ENCODE measurements around the gene TAC4. TPM values are rescaled to one million over a fixed set of nuclear protein-coding genes. Genes with fewer than 3 reads are reported as not detected.

The TAC4 gene
- total and polyA plus RNA-seq, 2 of the 13 experiments (the other 11 are each of a cell fraction or from before 2014, with no cell fraction given): not detected

DNA sequence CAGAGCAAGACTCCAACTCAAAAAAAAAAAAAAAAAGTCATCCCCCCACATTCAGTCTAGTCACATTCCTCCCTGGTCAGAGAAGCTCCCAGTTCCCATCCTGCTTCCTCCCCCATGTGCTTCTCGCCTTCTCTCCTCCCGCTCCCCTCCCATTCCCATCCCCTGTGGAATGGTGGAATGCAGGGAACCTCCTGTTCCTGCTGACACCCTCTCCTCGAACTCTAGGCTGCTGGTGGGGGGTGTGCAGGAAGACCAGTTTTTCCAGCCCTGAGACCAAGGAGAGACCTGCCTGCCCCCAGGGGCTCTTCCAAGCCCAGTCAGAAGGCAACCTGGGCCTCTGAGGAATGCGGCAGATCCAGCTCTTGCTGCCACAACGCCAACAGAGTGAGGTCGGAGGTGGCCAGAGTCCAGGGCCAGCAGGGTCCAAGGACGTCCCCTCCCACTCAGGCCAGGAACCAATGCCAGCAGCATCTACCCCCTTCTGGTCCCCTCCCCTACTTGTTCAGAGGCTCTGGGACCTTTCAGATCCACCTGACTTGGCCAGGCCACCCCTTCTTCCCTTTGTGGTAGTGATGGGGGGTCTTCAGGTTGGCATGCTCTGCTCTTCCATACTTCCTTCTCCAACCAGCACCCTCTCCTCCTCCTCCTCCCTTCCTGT is 39.3 kb upstream of the TAC4 start (continued):
- TF ChIP-seq, protein P1, sequence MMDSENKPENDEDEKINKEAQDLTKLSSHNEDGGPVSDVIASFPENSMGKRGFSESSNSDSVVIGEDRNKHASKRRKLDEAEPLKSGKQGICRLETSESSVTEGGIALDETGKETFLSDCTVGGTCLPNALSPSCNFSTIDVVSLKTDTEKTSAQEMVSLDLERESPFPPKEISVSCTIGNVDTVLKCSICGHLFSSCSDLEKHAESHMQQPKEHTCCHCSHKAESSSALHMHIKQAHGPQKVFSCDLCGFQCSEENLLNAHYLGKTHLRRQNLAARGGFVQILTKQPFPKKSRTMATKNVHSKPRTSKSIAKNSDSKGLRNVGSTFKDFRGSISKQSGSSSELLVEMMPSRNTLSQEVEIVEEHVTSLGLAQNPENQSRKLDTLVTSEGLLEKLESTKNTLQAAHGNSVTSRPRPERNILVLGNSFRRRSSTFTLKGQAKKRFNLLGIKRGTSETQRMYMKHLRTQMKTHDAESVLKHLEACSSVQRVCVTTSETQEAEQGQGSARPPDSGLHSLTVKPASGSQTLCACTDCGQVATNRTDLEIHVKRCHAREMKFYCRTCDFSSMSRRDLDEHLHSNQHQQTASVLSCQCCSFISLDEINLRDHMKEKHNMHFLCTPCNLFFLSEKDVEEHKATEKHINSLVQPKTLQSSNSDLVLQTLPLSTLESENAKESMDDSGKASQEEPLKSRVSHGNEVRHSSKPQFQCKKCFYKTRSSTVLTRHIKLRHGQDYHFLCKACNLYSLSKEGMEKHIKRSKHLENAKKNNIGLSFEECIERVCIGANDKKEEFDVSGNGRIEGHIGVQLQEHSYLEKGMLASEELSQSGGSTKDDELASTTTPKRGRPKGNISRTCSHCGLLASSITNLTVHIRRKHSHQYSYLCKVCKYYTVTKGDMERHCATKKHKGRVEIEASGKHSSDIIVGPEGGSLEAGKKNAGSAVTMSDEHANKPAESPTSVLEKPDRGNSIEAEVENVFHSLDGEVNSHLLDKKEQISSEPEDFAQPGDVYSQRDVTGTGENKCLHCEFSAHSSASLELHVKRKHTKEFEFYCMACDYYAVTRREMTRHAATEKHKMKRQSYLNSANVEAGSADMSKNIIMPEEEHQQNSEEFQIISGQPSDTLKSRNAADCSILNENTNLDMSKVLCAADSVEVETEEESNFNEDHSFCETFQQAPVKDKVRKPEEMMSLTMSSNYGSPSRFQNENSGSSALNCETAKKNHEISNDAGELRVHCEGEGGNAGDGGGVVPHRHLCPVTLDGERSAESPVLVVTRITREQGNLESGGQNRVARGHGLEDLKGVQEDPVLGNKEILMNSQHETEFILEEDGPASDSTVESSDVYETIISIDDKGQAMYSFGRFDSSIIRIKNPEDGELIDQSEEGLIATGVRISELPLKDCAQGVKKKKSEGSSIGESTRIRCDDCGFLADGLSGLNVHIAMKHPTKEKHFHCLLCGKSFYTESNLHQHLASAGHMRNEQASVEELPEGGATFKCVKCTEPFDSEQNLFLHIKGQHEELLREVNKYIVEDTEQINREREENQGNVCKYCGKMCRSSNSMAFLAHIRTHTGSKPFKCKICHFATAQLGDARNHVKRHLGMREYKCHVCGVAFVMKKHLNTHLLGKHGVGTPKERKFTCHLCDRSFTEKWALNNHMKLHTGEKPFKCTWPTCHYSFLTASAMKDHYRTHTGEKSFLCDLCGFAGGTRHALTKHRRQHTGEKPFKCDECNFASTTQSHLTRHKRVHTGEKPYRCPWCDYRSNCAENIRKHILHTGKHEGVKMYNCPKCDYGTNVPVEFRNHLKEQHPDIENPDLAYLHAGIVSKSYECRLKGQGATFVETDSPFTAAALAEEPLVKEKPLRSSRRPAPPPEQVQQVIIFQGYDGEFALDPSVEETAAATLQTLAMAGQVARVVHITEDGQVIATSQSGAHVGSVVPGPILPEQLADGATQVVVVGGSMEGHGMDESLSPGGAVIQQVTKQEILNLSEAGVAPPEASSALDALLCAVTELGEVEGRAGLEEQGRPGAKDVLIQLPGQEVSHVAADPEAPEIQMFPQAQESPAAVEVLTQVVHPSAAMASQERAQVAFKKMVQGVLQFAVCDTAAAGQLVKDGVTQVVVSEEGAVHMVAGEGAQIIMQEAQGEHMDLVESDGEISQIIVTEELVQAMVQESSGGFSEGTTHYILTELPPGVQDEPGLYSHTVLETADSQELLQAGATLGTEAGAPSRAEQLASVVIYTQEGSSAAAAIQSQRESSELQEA (CRISPR knock-in tag; IDR thresholded peaks at IDR 0.05; ENCODE audit: not compliant biosample characterization): peak; percentile 24
- TF ChIP-seq SAP130 (CRISPR knock-in tag; IDR thresholded peaks at IDR 0.05; ENCODE audit: low read depth) (peak; percentile 73; the same call in 1 of the 2 replicates), RFX3 (CRISPR knock-in tag; IDR thresholded peaks at IDR 0.05) (no peak), KLF15 (CRISPR knock-in tag; IDR thresholded peaks at IDR 0.05; ENCODE audit: borderline replicate concordance) (no peak), ZNF432 (CRISPR knock-in tag; IDR thresholded peaks at IDR 0.05; ENCODE audit: borderline replicate concordance) (no peak), RXRB (CRISPR knock-in tag; IDR thresholded peaks at IDR 0.05; ENCODE audit: borderline replicate concordance) (peak; percentile 86; the same call in 1 of the 2 replicates), CBX2 (IDR thresholded peaks at IDR 0.05; ENCODE audit: low read depth, low read length) (no peak), CBX2 (CRISPR knock-in tag; IDR thresholded peaks at IDR 0.05; ENCODE audit: low read depth) (no peak), MTA1 (CRISPR knock-in tag; IDR thresholded peaks at IDR 0.05; ENCODE audit: borderline replicate concordance) (peak; percentile 98; the same call in 1 of the 2 replicates), GATAD1 (CRISPR knock-in tag; IDR thresholded peaks at IDR 0.05) (peak; percentile 30; the same call in 1 of the 2 replicates), ZNF33A (CRISPR knock-in tag; IDR thresholded peaks at IDR 0.05; ENCODE audit: borderline replicate concordance) (no peak), FOXM1 (CRISPR knock-in tag; IDR thresholded peaks at IDR 0.05) (no peak), ZNF607 (CRISPR knock-in tag; IDR thresholded peaks at IDR 0.05; ENCODE audit: borderline replicate concordance) (peak; percentile 90; the same call in 1 of the 2 replicates), RNF2 (conservative IDR thresholded peaks at IDR 0.05; ENCODE audit: low read depth) (no peak; the same call in 1 of the 2 replicates), SATB2 (CRISPR knock-in tag; IDR thresholded peaks at IDR 0.05) (no peak), ZNF674 (CRISPR knock-in tag; IDR thresholded peaks at IDR 0.05; ENCODE audit: low read depth) (no peak), TOPORS (CRISPR knock-in tag; IDR thresholded peaks at IDR 0.05) (peak; percentile 63; the same call in 1 of the 2 replicates), ZNF598 (CRISPR knock-in tag; IDR thresholded peaks at IDR 0.05; ENCODE audit: borderline replicate concordance) (no peak)
- TF ChIP-seq, protein P2, sequence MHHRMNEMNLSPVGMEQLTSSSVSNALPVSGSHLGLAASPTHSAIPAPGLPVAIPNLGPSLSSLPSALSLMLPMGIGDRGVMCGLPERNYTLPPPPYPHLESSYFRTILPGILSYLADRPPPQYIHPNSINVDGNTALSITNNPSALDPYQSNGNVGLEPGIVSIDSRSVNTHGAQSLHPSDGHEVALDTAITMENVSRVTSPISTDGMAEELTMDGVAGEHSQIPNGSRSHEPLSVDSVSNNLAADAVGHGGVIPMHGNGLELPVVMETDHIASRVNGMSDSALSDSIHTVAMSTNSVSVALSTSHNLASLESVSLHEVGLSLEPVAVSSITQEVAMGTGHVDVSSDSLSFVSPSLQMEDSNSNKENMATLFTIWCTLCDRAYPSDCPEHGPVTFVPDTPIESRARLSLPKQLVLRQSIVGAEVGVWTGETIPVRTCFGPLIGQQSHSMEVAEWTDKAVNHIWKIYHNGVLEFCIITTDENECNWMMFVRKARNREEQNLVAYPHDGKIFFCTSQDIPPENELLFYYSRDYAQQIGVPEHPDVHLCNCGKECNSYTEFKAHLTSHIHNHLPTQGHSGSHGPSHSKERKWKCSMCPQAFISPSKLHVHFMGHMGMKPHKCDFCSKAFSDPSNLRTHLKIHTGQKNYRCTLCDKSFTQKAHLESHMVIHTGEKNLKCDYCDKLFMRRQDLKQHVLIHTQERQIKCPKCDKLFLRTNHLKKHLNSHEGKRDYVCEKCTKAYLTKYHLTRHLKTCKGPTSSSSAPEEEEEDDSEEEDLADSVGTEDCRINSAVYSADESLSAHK (CRISPR knock-in tag; IDR thresholded peaks at IDR 0.05; ENCODE audit: borderline replicate concordance): no peak

Measured in HepG2 (cell line).